Nephron (organoid): ENCODE data around the gene KLC3.

Experiments used
- H3K27ac Mint-ChIP-seq, 3 experiments: 2 replicates each; pipeline ENCODE4 v1.8.0; 2020; ENCODE audit warnings: mixed read lengths in 3 of 3, mild to moderate bottlenecking in 2 of 3, moderate library complexity in 1 of 3
- H3K27me3 Mint-ChIP-seq: 2 replicates; pipeline ENCODE4 v1.8.0; 2021; ENCODE audit warnings: low read depth, mild to moderate bottlenecking, moderate library complexity, mixed read lengths
- H3K36me3 Mint-ChIP-seq: 2 replicates; pipeline ENCODE4 v1.8.0; 2020; ENCODE audit warnings: low read depth, mixed read lengths
- H3K4me1 Mint-ChIP-seq: 2 replicates; pipeline ENCODE4 v1.8.0; 2020; ENCODE audit warnings: mixed read lengths
- H3K4me3 Mint-ChIP-seq, 3 experiments: 2 replicates each; pipeline ENCODE4 v1.8.0; 2020; ENCODE audit warnings: mild to moderate bottlenecking in 3 of 3, mixed read lengths in 3 of 3, moderate library complexity in 2 of 3
- H3K9me3 Mint-ChIP-seq: 2 replicates; pipeline ENCODE4 v1.8.0; 2020; ENCODE audit warnings: mixed read lengths
- CTCF ChIP-seq, 3 experiments: fragments of 200-600 bp; sonication (generic); IDR thresholded peaks; one replicate each; pipeline ENCODE4 v1.5.0; 2021; ENCODE audit warnings: antibody characterized with exemption in 3 of 3; ENCODE audit not compliant: unreplicated experiment in 3 of 3

KLC3 gene

GRCh38 chr19:45340232-45340898, at the start of gene KLC3:
Gene KLC3 (plus strand): TSS chr19:45340750. CDS start chr19:45345542, 4,792 bp downstream.
- H3K4me1 Mint-ChIP-seq = peaks cover 5% of the 10 kb centered on the region

GRCh38 chr19:45291834-45292233, 48.7 kb upstream of the KLC3 start:
- no peak overlapping the region for H3K27ac Mint-ChIP-seq
- H3K9me3 Mint-ChIP-seq = peaks cover 5% of the 10 kb centered on the region
- peaks cover 67% of the 10 kb centered on the region for H3K36me3 Mint-ChIP-seq
- H3K4me3 Mint-ChIP-seq = no peak overlapping the region
- no peaks in the 10 kb centered on the region for H3K4me1 Mint-ChIP-seq
- no peaks in the 10 kb centered on the region for H3K27me3 Mint-ChIP-seq
- TF ChIP-seq CTCF (IDR thresholded peaks at IDR 0.05; ENCODE audit: unreplicated experiment in 3 of 3) = no peak

More at GRCh38 chr19:45340232-45340898, at the start of gene KLC3:
- Mint-ChIP-seq H3K36me3 (no peaks in the 10 kb centered on the region), H3K27ac (no peak within 1 kb of the TSS), H3K27me3 (peaks cover 40% of the 10 kb centered on the region), H3K4me3 (peak within 1 kb of the TSS; percentile 47 to 73 (median 72)), H3K9me3 (no peaks in the 10 kb centered on the region)
- no peak for TF ChIP-seq CTCF (IDR thresholded peaks at IDR 0.05; ENCODE audit: unreplicated experiment in 3 of 3)

- H3K4me1 Mint-ChIP-seq = no peaks in the 10 kb centered on the region
- peaks cover 69% of the 10 kb centered on the region for H3K36me3 Mint-ChIP-seq
- TF ChIP-seq CTCF (IDR thresholded peaks at IDR 0.05; ENCODE audit: unreplicated experiment in 3 of 3) = no peak
- peaks cover 5% of the 10 kb centered on the region for H3K9me3 Mint-ChIP-seq
- no peak overlapping the region for H3K27ac Mint-ChIP-seq
- no peaks in the 10 kb centered on the region for H3K27me3 Mint-ChIP-seq
- no peak overlapping the region for H3K4me3 Mint-ChIP-seq
These were observed 46.9 kb upstream of the KLC3 start for GRCh38 chr19:45293682-45294081.

DNA sequence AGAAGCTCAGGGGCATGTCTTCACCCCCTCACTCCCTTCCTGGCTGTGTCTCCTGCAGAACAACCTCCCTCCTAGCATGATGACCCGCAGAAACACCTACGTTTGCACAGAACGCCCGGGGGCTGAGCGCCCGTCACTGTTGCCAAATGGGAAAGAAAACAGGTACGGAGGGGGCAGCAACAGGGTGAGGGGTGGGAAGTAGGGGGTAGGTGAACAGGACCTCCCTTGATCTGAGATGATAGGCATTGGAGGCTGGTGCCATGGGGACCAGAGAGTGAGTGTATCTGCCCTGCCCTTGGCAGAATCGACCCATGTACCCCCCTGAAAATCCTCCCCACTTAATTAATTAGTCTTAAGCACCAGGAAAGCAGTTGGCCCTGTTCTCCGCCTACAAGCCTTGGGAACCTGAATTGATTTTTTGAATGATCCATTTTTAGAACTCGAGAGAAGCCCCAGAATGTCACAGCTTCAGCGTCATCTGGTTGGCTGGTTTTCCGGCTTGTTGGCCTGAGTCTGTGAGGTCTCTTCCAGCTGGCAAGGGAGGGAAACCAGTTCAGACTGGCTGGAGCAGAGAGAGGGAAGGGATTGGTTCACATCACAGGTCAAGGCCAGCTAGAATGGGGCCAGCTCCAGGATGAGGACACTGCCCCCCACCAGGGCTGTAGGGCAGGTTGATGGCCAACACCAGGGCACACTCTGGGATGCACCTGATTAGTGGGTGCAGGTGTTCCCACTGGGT, 46.1 kb upstream of the KLC3 start:
- Mint-ChIP-seq H3K9me3 (peaks cover 5% of the 10 kb centered on the region), H3K36me3 (peaks cover 72% of the 10 kb centered on the region), H3K4me3 (no peak overlapping the region), H3K27me3 (no peaks in the 10 kb centered on the region), H3K27ac (no peak overlapping the region), H3K4me1 (no peaks in the 10 kb centered on the region)
- TF ChIP-seq CTCF (IDR thresholded peaks at IDR 0.05; ENCODE audit: unreplicated experiment in 3 of 3) = no peak

DNA sequence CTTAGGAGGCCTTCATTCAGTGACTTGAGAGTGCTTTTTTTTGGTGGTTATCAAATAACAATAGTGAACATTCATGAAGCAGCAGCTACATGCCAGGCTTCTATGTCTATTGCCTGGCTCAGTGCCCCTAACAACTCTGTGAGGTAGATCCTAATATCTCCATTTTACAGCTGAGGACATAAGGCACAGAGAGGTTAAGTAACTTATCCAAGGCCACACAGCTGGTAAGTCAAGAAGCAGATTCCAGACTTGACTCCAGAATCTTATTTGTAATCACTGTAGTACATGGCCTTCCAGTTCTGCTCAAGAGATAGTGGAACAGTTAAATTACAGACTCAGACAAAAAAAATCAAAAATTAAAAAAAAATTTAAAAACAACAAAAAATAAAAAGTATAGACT, 44.7 kb upstream of the KLC3 start:
- H3K36me3 Mint-ChIP-seq = peaks cover 79% of the 10 kb centered on the region
- H3K27ac Mint-ChIP-seq = no peak overlapping the region
- H3K9me3 Mint-ChIP-seq = peaks cover 5% of the 10 kb centered on the region
- no peaks in the 10 kb centered on the region for H3K27me3 Mint-ChIP-seq
- H3K4me3 Mint-ChIP-seq = no peak overlapping the region
- TF ChIP-seq CTCF (IDR thresholded peaks at IDR 0.05; ENCODE audit: unreplicated experiment in 3 of 3) = no peak
- H3K4me1 Mint-ChIP-seq = no peaks in the 10 kb centered on the region
